HG03196 (cell line): Measurements from ENCODE around the gene FAM237B.
A peak's percentile ranks its signal among the peaks of the same experiment; 100 is the strongest.

Experiments
- ATAC-seq: cut with Tn5 transposase; IDR thresholded peaks from one replicate; pipeline ENCODE4 v1.9.1; 2021; ENCODE audit not compliant: unreplicated experiment

FAM237B gene

DNA sequence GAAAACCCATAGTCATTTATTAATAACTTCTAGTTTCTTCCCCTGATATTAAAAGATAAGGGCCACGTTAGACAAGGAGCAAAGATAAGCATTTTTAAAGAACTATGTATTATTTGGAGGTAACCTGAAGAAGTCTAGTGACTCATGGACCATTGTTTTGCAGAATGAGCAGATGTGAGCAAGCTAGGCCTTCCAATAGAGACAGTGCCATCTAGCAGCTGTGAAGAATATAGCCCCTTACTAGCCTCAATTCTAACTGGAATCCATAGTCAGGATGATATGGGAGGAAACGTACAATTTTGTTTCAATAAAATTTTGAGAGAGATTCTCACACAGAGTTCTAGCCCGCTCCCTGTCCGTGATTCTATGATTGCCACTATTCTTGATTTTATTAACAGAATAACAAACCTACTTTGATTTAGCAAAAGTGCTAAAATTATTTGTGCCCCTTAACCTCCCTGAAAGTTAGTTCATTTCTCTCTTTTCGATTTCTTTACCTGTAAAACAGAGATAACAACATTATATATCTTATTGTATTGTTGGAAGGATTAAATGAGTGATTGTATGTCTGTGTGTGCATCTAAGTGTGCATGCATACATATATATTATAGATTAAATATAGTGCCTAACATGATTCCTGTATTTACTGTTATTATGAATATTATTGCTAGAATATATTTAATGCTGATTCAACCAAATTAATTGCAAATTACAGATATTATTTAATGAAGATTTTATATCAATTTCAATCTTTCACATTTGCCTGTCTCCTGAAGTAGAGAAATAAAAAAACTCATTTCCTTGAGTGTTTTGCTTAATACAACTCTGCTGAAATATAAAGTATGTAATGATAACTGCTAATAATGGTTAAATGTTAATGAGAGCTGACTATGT, 22.7 kb downstream of the FAM237B start:
- peak; percentile 72 for ATAC-seq

- no peak for ATAC-seq
Observed at GRCh38 chr7:90290244-90291113, 30.6 kb downstream of the FAM237B start.

GRCh38 chr7:90288154-90288553, 33.0 kb downstream of the FAM237B start:
- no peak for ATAC-seq

GRCh38 chr7:90276033-90276728, 44.9 kb downstream of the FAM237B start:
- ATAC-seq, result no peak

- no peak for ATAC-seq
Observed at GRCh38 chr7:90274161-90274560, 46.9 kb downstream of the FAM237B start.

GRCh38 chr7:90272242-90272641, 48.9 kb downstream of the FAM237B start:
- no peak for ATAC-seq

GRCh38 chr7:90271753-90272152, 49.4 kb downstream of the FAM237B start:
- ATAC-seq, result no peak

- no peak for ATAC-seq
Observed at GRCh38 chr7:90270431-90271178, 50.5 kb downstream of the FAM237B start.

DNA sequence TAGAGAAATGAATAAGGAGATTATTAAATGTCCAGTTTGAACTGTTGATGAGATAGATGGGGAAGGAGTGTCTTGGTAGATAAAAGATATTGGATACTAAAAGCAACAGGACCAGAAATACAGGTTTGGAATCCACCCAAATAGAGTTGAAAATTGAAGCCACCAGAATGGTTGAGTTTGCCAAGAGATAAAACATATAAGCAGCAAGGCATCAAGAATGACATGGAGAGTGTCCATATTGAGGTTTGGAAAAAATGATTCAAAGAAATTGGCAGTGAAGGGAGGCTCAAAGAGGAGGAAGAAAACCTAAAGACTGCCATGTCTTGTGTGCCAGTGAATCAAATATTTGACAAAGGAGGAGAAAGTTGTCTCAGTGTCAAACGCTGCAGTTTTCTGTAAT, 51.9 kb downstream of the FAM237B start:
- no peak for ATAC-seq

GRCh38 chr7:90267263-90267858, 53.7 kb downstream of the FAM237B start:
- ATAC-seq, result no peak

DNA sequence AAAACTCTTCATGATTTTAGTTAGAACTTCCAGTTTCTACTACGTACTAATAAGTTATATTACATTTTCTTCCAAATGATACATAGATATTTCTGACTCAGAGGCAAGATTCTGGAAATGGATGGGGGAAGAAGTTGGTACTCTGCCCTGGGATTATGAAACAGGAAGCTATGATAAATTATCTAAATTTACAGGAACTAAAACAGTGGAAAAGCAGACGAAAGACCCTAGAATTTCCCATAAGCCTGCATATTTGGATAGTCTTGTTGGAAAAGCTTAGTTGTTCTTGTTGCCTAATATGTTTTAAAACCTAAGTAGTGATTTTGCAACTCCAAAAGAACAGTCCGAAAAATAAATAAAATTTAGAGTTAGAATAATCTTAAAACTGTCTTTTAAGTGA, 54.3 kb downstream of the FAM237B start:
- no peak for ATAC-seq
